NB4 (cell line): ENCODE results near the gene ADAMTS18.

Experiments used
- DNase-seq: peaks from one replicate; pipeline ENCODE4 v3.0.0; 2010; ENCODE audit warnings: low read depth
- H3K4me3 ChIP-seq: one replicate; pipeline ENCODE4 v1.5.1; 2011; ENCODE audit warnings: mild to moderate bottlenecking, low read depth, low read length, moderate library complexity
- CTCF ChIP-seq: IDR thresholded peaks from one replicate; pipeline ENCODE4 v1.5.1; 2012; ENCODE audit warnings: low read depth, low read length
- MAX ChIP-seq: IDR thresholded peaks from 2 replicates; pipeline ENCODE4 v1.6.1; 2011; ENCODE audit warnings: low read depth, low read length
- MYC ChIP-seq: IDR thresholded peaks from 2 replicates; pipeline ENCODE4 v1.6.1; 2011; ENCODE audit warnings: low read depth, low read length
- POLR2A ChIP-seq: IDR thresholded peaks from 2 replicates; pipeline ENCODE4 v1.6.1; 2011; ENCODE audit warnings: mild to moderate bottlenecking; ENCODE audit not compliant: insufficient read length; ENCODE audit errors: extremely low read depth

The ADAMTS18 gene

GRCh38 chr16:77317059-77317458, 117.8 kb downstream of the ADAMTS18 start:
- TF ChIP-seq MAX (no peak), CTCF (no peak), MYC (no peak), POLR2A (no peak)
- no peak overlapping the region for H3K4me3 ChIP-seq
- DNase-seq: no peak

GRCh38 chr16:77310877-77311276, 124.0 kb downstream of the ADAMTS18 start:
- TF ChIP-seq CTCF (no peak), MYC (no peak), POLR2A (no peak), MAX (no peak)
- no peak for DNase-seq
- no peak overlapping the region for H3K4me3 ChIP-seq

GRCh38 chr16:77308163-77308561, 126.7 kb downstream of the ADAMTS18 start:
- no peak for DNase-seq
- TF ChIP-seq CTCF: no peak
- no peak for TF ChIP-seq POLR2A
- no peak for TF ChIP-seq MAX
- TF ChIP-seq MYC: no peak

GRCh38 chr16:77307426-77308162, 127.2 kb downstream of the ADAMTS18 start:
- TF ChIP-seq POLR2A (no peak), MAX (no peak), CTCF (no peak), MYC (no peak)
- DNase-seq: no peak

More at GRCh38 chr16:77308163-77308561, 126.7 kb downstream of the ADAMTS18 start:
- no peak overlapping the region for H3K4me3 ChIP-seq

GRCh38 chr16:77306075-77306474, 128.8 kb downstream of the ADAMTS18 start:
- no peak for TF ChIP-seq MYC
- TF ChIP-seq POLR2A: no peak
- no peak for TF ChIP-seq CTCF
- no peak for TF ChIP-seq MAX

More at GRCh38 chr16:77307426-77308162, 127.2 kb downstream of the ADAMTS18 start:
- H3K4me3 ChIP-seq: no peak overlapping the region

More at GRCh38 chr16:77306075-77306474, 128.8 kb downstream of the ADAMTS18 start:
- no peak for DNase-seq
- H3K4me3 ChIP-seq: no peak overlapping the region
